ENCODE results near the gene MIF. TPM values are rescaled to one million over a fixed set of nuclear protein-coding genes. Genes with fewer than 3 reads are reported as not detected.
A peak's percentile ranks its signal among the peaks of the same experiment; 100 is the strongest.
"Not testable (repeated sequence)": the region's sequence is repeated elsewhere in the genome, so short reads cannot be mapped to it uniquely, and the experiment has no call there.

MIF gene
- total RNA-seq, 1 experiment from 2014 or later = 1,011 TPM

- Histone ChIP-seq H3K27me3 (no peaks in the 10 kb centered on the region), H3K9me3 (no peaks in the 10 kb centered on the region), H3K4me3 (no peak overlapping the region), H3K36me3 (no peaks in the 10 kb centered on the region)
- DNase-seq = no peak
Observed at GRCh38 chr22:23910496-23911190, 16.5 kb downstream of the MIF start.

- no peak overlapping the region for H3K4me3 ChIP-seq
- no peaks in the 10 kb centered on the region for H3K27me3 ChIP-seq
- no peaks in the 10 kb centered on the region for H3K9me3 ChIP-seq
- DNase-seq = no peak
- no peaks in the 10 kb centered on the region for H3K36me3 ChIP-seq
Observed at GRCh38 chr22:23911318-23911980, 17.3 kb downstream of the MIF start.

GRCh38 chr22:23912293-23912903 is 18.2 kb downstream of the MIF start:
- DNase-seq = no peak
- no peaks in the 10 kb centered on the region for H3K36me3 ChIP-seq

GRCh38 chr22:23913306-23913660 is 19.1 kb downstream of the MIF start:
- Histone ChIP-seq H3K36me3 (no peaks in the 10 kb centered on the region), H3K27me3 (no peaks in the 10 kb centered on the region), H3K4me3 (peak overlapping the region; percentile 62), H3K9me3 (no peaks in the 10 kb centered on the region)
- no peak for DNase-seq

More at GRCh38 chr22:23912293-23912903, 18.2 kb downstream of the MIF start:
- Histone ChIP-seq H3K4me3 (no peak overlapping the region), H3K9me3 (no peaks in the 10 kb centered on the region), H3K27me3 (no peaks in the 10 kb centered on the region)

- Histone ChIP-seq H3K36me3 (no peaks in the 10 kb centered on the region), H3K9me3 (no peaks in the 10 kb centered on the region), H3K4me3 (peak overlapping the region; percentile 62), H3K27me3 (no peaks in the 10 kb centered on the region)
- DNase-seq = peak; percentile 100
Observed at GRCh38 chr22:23913661-23914353, 19.6 kb downstream of the MIF start.

GRCh38 chr22:23915290-23915689 is 21.1 kb downstream of the MIF start:
- H3K36me3 ChIP-seq = no peaks in the 10 kb centered on the region
- no peak for DNase-seq
- H3K4me3 ChIP-seq = no peak overlapping the region
- no peaks in the 10 kb centered on the region for H3K27me3 ChIP-seq
- H3K9me3 ChIP-seq = no peaks in the 10 kb centered on the region

GRCh38 chr22:23920267-23920611 is 26.1 kb downstream of the MIF start:
- not testable (repeated sequence) for H3K36me3 ChIP-seq

GRCh38 chr22:23921586-23922201 is 27.5 kb downstream of the MIF start:
- not testable (repeated sequence) for H3K27me3 ChIP-seq, H3K4me3 ChIP-seq, H3K9me3 ChIP-seq, H3K36me3 ChIP-seq
- DNase-seq = peak; percentile 43

More at GRCh38 chr22:23920267-23920611, 26.1 kb downstream of the MIF start:
- H3K27me3 ChIP-seq, H3K4me3 ChIP-seq, DNase-seq, H3K9me3 ChIP-seq: not testable (repeated sequence)

GRCh38 chr22:23922921-23923320 is 28.7 kb downstream of the MIF start:
- Histone ChIP-seq H3K36me3 (no peaks in the 10 kb centered on the region), H3K9me3 (0 out of 2 replicates have a peak, but pooled peaks cover 2% of the 10 kb centered on the region), H3K4me3 (no peak overlapping the region), H3K27me3 (no peaks in the 10 kb centered on the region)
- DNase-seq = no peak

GRCh38 chr22:23925020-23925606 is 30.9 kb downstream of the MIF start:
- Histone ChIP-seq H3K36me3 (no peaks in the 10 kb centered on the region), H3K27me3 (no peaks in the 10 kb centered on the region), H3K9me3 (0 out of 2 replicates have a peak, but pooled peaks cover 2% of the 10 kb centered on the region), H3K4me3 (no peak overlapping the region)
- DNase-seq = no peak

- no peak overlapping the region for H3K4me3 ChIP-seq
- H3K27me3 ChIP-seq = no peaks in the 10 kb centered on the region
- no peak for DNase-seq
- no peaks in the 10 kb centered on the region for H3K36me3 ChIP-seq
- peaks cover 8% of the 10 kb centered on the region for H3K9me3 ChIP-seq
Observed at GRCh38 chr22:23926561-23926960, 32.4 kb downstream of the MIF start.

GRCh38 chr22:23938328-23939016 is 44.3 kb downstream of the MIF start:
- DNase-seq = no peak
- no peaks in the 10 kb centered on the region for H3K27me3 ChIP-seq
- no peak overlapping the region for H3K4me3 ChIP-seq
- H3K9me3 ChIP-seq = no peaks in the 10 kb centered on the region
- H3K36me3 ChIP-seq = no peaks in the 10 kb centered on the region

- no peak for DNase-seq
- H3K36me3 ChIP-seq = no peaks in the 10 kb centered on the region
- H3K9me3 ChIP-seq = no peaks in the 10 kb centered on the region
- H3K4me3 ChIP-seq = no peak overlapping the region
- no peaks in the 10 kb centered on the region; the same call in 1 of the 2 replicates for H3K27me3 ChIP-seq
Observed at GRCh38 chr22:23939017-23939357, 44.8 kb downstream of the MIF start.

GRCh38 chr22:23940166-23940565 is 46.0 kb downstream of the MIF start:
- H3K27me3 ChIP-seq, H3K9me3 ChIP-seq, DNase-seq, H3K36me3 ChIP-seq, H3K4me3 ChIP-seq: not testable (repeated sequence)

All from MG63 (cell line).